NCI-H1436 treated with DMSO at 0.1 percent for 48 hours (cell line): ENCODE results near the gene ABTB2.

Experiments used
- DNase-seq: peaks from one replicate; lab custom pipeline; 2025; lab: John Stamatoyannopoulos, UW

ABTB2 gene

GRCh38 chr11:34148504-34149165 is 209.2 kb downstream of the ABTB2 start:
- no peak for DNase-seq

GRCh38 chr11:34147581-34147980 is 210.2 kb downstream of the ABTB2 start:
- no peak for DNase-seq

GRCh38 chr11:34146866-34147265 is 210.9 kb downstream of the ABTB2 start:
- DNase-seq: no peak

- DNase-seq: no peak
Measured at GRCh38 chr11:34146411-34146810, 211.4 kb downstream of the ABTB2 start.

- DNase-seq: no peak
Measured at GRCh38 chr11:34145847-34146381, 211.9 kb downstream of the ABTB2 start.

GRCh38 chr11:34145073-34145472 is 212.7 kb downstream of the ABTB2 start:
- DNase-seq: no peak

GRCh38 chr11:34143048-34143447 is 214.8 kb downstream of the ABTB2 start:
- DNase-seq: no peak

- DNase-seq: no peak
Measured at GRCh38 chr11:34140149-34140548, 217.7 kb downstream of the ABTB2 start.

GRCh38 chr11:34139346-34139745 is 218.5 kb downstream of the ABTB2 start:
- DNase-seq: no peak

GRCh38 chr11:34136420-34136819 is 221.4 kb downstream of the ABTB2 start:
- no peak for DNase-seq

GRCh38 chr11:34135439-34135838 is 222.4 kb downstream of the ABTB2 start:
- DNase-seq: no peak

GRCh38 chr11:34134765-34135164 is 223.0 kb downstream of the ABTB2 start:
- no peak for DNase-seq

- DNase-seq: no peak
Measured at GRCh38 chr11:34132261-34132965, 225.4 kb downstream of the ABTB2 start.

- DNase-seq: no peak
Measured at GRCh38 chr11:34128824-34129223, 229.0 kb downstream of the ABTB2 start.

GRCh38 chr11:34126959-34127848 is 230.6 kb downstream of the ABTB2 start:
- DNase-seq: no peak

- DNase-seq: no peak
Measured at GRCh38 chr11:34124885-34125668, 232.7 kb downstream of the ABTB2 start.

- no peak for DNase-seq
Measured at GRCh38 chr11:34120651-34121050, 237.2 kb downstream of the ABTB2 start.

- no peak for DNase-seq
Measured at GRCh38 chr11:34114471-34114870, 243.3 kb downstream of the ABTB2 start.

- DNase-seq: no peak
Measured at GRCh38 chr11:34114014-34114413, 243.8 kb downstream of the ABTB2 start.

- DNase-seq: no peak
Measured at GRCh38 chr11:34111722-34112270, 246.0 kb downstream of the ABTB2 start.

- no peak for DNase-seq
Measured at GRCh38 chr11:34105957-34106504, 251.8 kb downstream of the ABTB2 start.
